Small intestine (tissue), 7 donors: ENCODE data around the gene SLC6A2. TPM values are rescaled to one million over a fixed set of nuclear protein-coding genes. Genes with fewer than 3 reads are reported as not detected.

Source experiments
- DNase-seq, 2 donors: peaks; one replicate each; pipeline versions ENCODE4 v3.0.0 to v3.0.0-alpha.2; 2013
- FAIRE-seq: peaks from 2 replicates; lab custom pipeline; 2012; peaks lifted over from hg19 to GRCh38; lab: Jason Lieb, UNC
- H3K27ac ChIP-seq, 3 donors: one replicate each; pipeline ENCODE4 v1.5.1; 2013; ENCODE audit warnings: low read length in 2 of 3, mild to moderate bottlenecking in 2 of 3, control low read depth in 1 of 3, inconsistent platforms in 1 of 3, low read depth in 1 of 3, moderate library complexity in 1 of 3
- H3K27me3 ChIP-seq, 3 donors: one replicate each; pipeline ENCODE4 v1.6.1; 2013; ENCODE audit warnings: low read length in 3 of 3, inconsistent platforms in 1 of 3; ENCODE audit not compliant: control insufficient read depth in 3 of 3, insufficient read depth in 3 of 3
- H3K36me3 ChIP-seq, 3 donors: one replicate each; pipeline ENCODE4 v1.6.1; 2013; ENCODE audit warnings: low read length in 3 of 3, inconsistent platforms in 1 of 3, low read depth in 1 of 3, mild to moderate bottlenecking in 1 of 3, moderate library complexity in 1 of 3; ENCODE audit not compliant: control insufficient read depth in 3 of 3, insufficient read depth in 2 of 3
- H3K4me1 ChIP-seq, 3 donors: one replicate each; pipeline ENCODE4 v1.6.1; 2013; ENCODE audit warnings: low read length in 2 of 3, inconsistent platforms in 1 of 3, low read depth in 1 of 3, mild to moderate bottlenecking in 1 of 3, moderate library complexity in 1 of 3; ENCODE audit not compliant: control insufficient read depth in 3 of 3, insufficient read depth in 2 of 3
- H3K4me3 ChIP-seq, 3 donors: one replicate each; pipeline ENCODE4 v1.5.1; 2013; ENCODE audit warnings: low read length in 3 of 3, control low read depth in 1 of 3, inconsistent platforms in 1 of 3, low read depth in 1 of 3, mild to moderate bottlenecking in 1 of 3, moderate library complexity in 1 of 3
- H3K9me3 ChIP-seq, 2 donors: one replicate each; pipeline ENCODE4 v1.6.1; 2013; ENCODE audit warnings: low read depth in 1 of 2, low read length in 1 of 2; ENCODE audit not compliant: control insufficient read depth in 2 of 2, insufficient read depth in 1 of 2
- WGBS, 3 donors: extraction: QIAGEN DNeasy Blood & Tissue Kit; methylation state at CpG; one replicate each; pipeline ENCODE4 v1.1.7; 2013; 5-methylcytosine and 5-hydroxymethylcytosine counted together
- polyA plus RNA-seq, 4 donors: library from polyadenylated mRNA; stranded (reverse) in 3 of 4; unstranded in 1 of 4; fragments of 200-250 nt in 3 of 4; fragments of 120-200 nt in 1 of 4; gene quantifications; one replicate each; pipeline versions ENCODE4 v1.2.1 to v1.2.3, GENCODE V29; 2013
- donor health status: healthy with polysubstance abuse.
- donor health status: control.
- donor health status: control.
- donor health status: Bipolar disorder and iron deficiency.
- donor health status: healthy.

SLC6A2 gene
- polyA plus RNA-seq, 4 donors: 0.22 TPM; not detected in 3

DNA sequence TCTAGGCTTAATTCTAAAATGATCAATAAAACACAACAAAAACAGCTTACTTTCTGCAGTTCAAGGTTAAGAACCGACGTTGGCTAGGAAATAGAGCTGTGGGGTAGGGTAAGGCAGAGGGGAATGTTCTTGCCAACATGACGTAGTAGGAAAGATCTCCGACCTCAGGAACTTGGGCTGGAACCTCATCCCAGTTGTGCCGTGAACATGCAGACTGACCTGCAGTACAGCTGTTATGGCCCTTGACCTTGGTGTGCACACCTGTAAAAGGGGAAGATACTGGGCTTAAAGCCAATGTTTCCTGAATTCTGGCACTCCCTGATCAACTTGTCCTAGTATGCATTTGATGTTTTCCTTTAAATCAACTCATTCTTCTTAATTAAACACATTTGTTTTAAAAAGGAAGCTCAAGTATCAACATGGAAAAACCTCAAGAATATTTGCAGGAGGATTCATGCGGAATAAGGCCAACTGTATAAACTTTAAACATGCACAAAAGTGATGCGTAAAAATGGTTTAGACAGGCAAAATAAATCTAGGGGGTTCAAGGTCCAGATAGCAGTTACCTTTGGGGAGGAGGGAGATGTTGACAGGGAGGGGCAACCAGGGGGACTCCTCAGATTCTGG is 14.2 kb upstream of the SLC6A2 start:
- Histone ChIP-seq H3K36me3 (no peaks in the 10 kb centered on the region), H3K27me3 (no peaks in the 10 kb centered on the region), H3K27ac (no peak overlapping the region), H3K4me3 (no peak overlapping the region), H3K9me3 (no peaks in the 10 kb centered on the region), H3K4me1 (no peaks in the 10 kb centered on the region)
- FAIRE-seq (no peak), DNase-seq (no peak)
- WGBS, 3 donors: 51 to 60% (median 53%) methylated on average over 7 of the region's 7 CpGs

DNA sequence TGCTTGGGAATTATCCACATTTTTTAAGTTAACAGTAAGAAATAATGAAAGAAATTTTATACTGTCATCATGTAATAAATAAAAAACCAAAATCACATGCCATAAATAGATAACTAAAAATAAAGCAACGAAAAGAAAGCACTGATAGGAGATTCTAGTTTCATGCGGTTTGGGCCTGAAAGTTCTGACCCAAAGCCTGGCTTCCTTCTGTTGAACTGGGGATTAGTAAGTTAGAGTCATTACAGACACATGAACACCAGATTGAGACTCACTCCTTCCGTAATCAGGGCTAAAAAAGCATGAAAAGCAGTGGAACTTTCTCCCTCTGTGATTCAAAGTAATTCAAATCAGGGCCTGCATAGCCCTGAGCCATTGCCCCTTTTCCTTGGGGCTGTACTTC is 13.2 kb upstream of the SLC6A2 start:
- DNase-seq (no peak), FAIRE-seq (no peak)
- Histone ChIP-seq H3K9me3 (no peaks in the 10 kb centered on the region), H3K27me3 (no peaks in the 10 kb centered on the region), H3K4me1 (no peaks in the 10 kb centered on the region), H3K36me3 (no peaks in the 10 kb centered on the region), H3K4me3 (no peak overlapping the region), H3K27ac (no peak overlapping the region)
- 77 to 81% (median 80%) methylated on average over 3 of the region's 3 CpGs for WGBS, 3 donors

DNA sequence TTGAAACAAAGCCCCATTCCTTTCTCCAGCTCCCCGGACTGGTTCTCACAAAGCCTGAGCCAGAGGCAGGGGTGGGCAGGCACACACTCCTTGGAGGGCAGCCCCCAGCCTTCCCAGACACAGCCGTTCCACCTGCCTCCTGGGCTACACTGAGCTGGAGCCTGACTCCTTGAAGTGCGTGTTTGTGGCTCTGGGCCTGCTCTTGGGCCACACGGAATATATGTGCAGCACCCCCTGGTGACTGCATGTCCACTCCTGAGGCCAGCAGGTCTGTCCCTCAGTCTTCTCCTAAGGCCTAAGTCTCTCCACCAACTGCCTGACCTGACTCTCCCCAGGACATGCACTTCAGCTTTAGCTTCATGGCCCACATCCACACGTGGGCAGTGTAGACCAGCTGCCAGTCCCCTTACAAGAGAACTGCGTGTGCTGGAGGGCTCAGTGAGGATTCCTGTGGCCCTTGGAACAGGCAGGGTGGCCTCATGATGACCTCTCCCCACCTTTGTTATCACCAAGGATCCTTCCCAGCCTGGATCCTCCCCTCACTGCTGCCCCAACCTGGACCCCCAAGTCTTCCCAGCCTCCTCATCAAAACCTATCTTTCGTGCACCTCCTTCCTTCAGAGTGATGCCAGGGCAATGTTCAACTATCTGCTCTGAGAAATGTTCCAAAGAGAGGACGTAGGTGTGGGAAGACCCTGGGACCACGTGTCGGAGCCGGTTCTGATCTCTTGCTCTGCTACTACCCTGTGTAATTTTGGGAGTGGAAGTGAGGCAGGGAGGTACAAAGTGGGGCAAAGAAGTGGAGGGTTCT is 12.4 kb upstream of the SLC6A2 start:
- Histone ChIP-seq H3K4me1 (no peaks in the 10 kb centered on the region), H3K36me3 (no peaks in the 10 kb centered on the region), H3K4me3 (no peak overlapping the region), H3K9me3 (no peaks in the 10 kb centered on the region), H3K27me3 (no peaks in the 10 kb centered on the region), H3K27ac (no peak overlapping the region)
- FAIRE-seq: no peak
- 61 to 76% (median 72%) methylated on average over 11 of the region's 11 CpGs for WGBS, 3 donors
- no peak for DNase-seq

DNA sequence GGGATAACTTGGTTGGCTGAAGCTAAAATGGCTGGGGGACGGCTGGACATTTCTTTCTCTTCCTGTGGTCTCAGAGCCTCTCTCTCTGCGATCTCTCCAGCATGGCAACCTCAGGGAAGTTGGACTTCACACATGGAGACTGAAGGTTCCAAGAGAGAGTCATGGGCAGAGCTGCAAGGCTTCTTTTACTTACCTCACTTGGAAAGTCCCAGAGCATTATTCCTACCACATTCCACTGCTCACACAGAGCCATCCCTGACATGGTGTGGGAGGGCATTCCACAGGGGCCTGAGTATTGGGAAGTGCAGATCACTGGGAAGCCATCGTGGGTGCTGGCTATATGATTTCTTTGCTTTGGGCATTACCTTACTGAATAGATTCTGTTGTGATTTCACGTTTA is 9.8 kb upstream of the SLC6A2 start:
- Histone ChIP-seq H3K27me3 (no peaks in the 10 kb centered on the region), H3K4me1 (no peaks in the 10 kb centered on the region), H3K9me3 (no peaks in the 10 kb centered on the region), H3K27ac (no peak overlapping the region), H3K4me3 (no peak overlapping the region), H3K36me3 (no peaks in the 10 kb centered on the region)
- DNase-seq (no peak), FAIRE-seq (no peak)
- whole genome bisulfite sequencing, 3 donors: 57 to 72% (median 63%) methylated on average over 4 of the region's 4 CpGs

DNA sequence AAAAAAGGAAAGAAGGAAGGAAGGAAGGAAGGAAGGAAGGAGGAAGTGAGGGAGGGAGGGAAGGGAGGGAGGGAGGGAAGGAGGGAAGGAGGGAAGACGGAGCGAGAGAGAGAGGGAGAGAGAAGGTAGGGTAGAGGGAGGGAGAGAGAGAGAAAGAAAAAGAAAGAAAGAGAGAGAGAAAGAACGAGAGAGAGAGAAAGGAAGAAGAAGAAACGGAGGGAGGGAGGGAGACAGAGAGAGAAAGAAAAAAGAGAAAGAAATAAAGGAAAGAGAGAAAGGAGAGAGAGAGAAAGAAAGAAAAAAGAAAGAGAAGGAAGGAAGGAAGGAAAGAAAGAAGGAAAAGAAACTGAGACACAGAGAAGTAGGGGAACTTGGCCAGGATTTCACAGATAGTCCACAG is 8.4 kb upstream of the SLC6A2 start:
- no peak for DNase-seq
- peaks cover 0 to 5% (median under 1%) of the 10 kb centered on the region in 3 donors for H3K27me3 ChIP-seq
- no peak overlapping the region for H3K27ac ChIP-seq
- H3K9me3 ChIP-seq: no peaks in the 10 kb centered on the region
- FAIRE-seq: no peak
- 82 to 84% (median 83%) methylated on average over 4 of the region's 4 CpGs for WGBS, 3 donors
- H3K36me3 ChIP-seq: no peaks in the 10 kb centered on the region
- H3K4me3 ChIP-seq: no peak overlapping the region
- H3K4me1 ChIP-seq: no peaks in the 10 kb centered on the region

DNA sequence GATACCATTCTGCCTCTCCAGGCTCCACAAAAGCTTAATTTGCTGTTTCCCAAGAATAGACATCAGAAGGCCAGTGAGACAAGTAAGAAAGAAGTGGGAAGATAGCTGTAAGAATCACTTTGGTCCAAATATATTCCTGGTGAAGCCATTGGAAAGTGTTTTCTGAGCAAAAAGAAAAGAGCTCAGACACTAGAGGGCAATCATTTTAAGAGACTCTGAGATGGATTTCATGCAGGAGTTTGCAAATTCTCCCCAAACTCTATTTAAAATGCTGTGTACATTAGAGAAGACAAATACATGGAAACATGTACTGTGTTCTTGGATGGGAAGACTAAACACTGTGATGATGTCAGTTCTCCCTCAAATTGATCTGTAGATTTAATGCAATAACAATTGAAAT is 8.0 kb upstream of the SLC6A2 start:
- no peaks in the 10 kb centered on the region for H3K4me1 ChIP-seq
- no peak overlapping the region for H3K27ac ChIP-seq
- H3K9me3 ChIP-seq: no peaks in the 10 kb centered on the region
- peaks cover 0 to 8% (median 5%) of the 10 kb centered on the region in 3 donors for H3K27me3 ChIP-seq
- DNase-seq (no peak), FAIRE-seq (no peak)
- no peaks in the 10 kb centered on the region for H3K36me3 ChIP-seq
- H3K4me3 ChIP-seq: no peak overlapping the region

DNA sequence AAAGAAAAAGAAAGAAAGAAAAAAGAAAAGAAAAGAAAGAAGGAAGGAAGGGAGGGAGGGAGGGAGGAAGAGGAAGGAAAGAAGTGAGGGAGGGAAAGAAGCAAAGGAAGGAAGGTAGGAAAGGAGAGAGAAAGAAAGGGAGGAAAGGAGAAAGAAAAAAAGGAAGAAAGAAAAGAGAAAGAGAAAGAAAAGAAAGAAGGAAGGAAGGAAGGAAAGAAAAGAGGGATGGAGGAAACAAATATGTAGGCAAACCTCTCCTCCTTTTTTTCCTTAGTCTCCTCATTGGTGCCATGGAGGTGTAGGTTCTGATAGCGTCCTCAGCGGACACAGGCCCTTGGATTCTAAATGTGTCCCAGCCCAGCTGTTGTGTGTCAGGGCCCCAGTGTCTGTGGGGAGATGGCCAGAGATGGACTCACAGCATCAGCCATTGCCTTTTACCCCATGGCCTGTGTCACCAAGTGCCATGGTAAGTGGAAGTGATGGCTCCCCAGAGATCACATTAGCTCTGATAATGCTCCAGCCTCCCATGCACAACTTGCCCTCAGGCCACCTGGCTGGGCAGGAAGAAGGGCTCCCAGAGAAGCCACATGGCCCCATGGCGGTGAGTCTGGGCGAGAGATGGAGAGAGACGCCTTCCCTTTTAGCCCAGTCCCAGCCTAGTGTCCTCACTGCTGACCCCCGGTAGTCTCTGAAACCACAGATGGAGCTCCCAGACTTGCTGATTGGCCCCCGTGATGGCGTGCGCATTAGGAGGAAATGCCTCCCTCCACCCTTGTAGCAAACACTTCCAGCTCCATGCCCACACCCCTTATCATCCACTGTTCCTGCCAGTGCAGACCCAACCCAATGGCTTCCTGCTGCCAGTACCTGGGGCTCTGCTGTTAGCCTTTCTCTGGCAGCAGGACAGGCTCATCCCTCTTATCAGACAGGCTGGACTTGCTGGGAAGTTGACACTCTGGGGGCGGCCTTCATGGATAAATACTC is 3.7 kb upstream of the SLC6A2 start:
- WGBS, 3 donors: 70 to 79% (median 75%) methylated on average over 10 of the region's 10 CpGs

DNA sequence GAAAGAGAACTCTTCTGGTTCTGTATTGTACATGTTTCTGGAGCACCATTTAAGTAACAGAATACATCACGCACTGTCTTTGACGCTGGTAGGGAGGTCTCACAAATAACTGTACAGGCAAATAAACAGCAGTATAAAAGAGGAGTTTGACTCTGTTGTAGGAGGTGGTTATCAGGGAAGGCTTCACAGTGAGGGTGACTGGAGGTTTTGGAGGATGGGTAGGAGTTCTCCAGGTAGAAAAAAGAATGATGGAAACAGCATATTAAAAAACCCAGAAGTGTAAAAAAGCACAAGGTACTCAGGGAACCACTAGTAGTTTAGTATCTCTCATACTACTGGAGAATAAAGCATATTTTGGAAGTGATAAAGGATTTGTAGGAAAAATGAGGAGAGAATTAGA is 2.7 kb upstream of the SLC6A2 start:
- no peak overlapping the region for H3K4me3 ChIP-seq
- WGBS, 3 donors: 86 to 95% (median 93%) methylated on average over 2 of the region's 2 CpGs
- DNase-seq (no peak), FAIRE-seq (no peak)
- no peaks in the 10 kb centered on the region for H3K9me3 ChIP-seq
- H3K4me1 ChIP-seq: no peaks in the 10 kb centered on the region
- H3K36me3 ChIP-seq: no peaks in the 10 kb centered on the region
- H3K27me3 ChIP-seq: peaks cover 6 to 40% (median 13%) of the 10 kb centered on the region in 3 donors
- H3K27ac ChIP-seq: no peak overlapping the region

More for the DNA sequence above, 3.7 kb upstream of the SLC6A2 start:
- Histone ChIP-seq H3K27me3 (peaks cover 6 to 33% (median 13%) of the 10 kb centered on the region in 3 donors), H3K27ac (no peak overlapping the region), H3K9me3 (no peaks in the 10 kb centered on the region), H3K36me3 (no peaks in the 10 kb centered on the region), H3K4me3 (no peak overlapping the region), H3K4me1 (no peaks in the 10 kb centered on the region)
- DNase-seq (no peak), FAIRE-seq (no peak)
